Middle frontal gyrus (tissue), 1 donor: ENCODE measurements around the gene BICRAL.
"Not testable (repeated sequence)": the region's sequence is repeated elsewhere in the genome, so short reads cannot be mapped to it uniquely, and the experiment has no call there.

Experiments used
- DNase-seq: peaks from one replicate; pipeline ENCODE4 v3.0.0-alpha.2; 2015; ENCODE audit warnings: low spot score; ENCODE audit errors: extremely low spot score

Gene BICRAL

DNA sequence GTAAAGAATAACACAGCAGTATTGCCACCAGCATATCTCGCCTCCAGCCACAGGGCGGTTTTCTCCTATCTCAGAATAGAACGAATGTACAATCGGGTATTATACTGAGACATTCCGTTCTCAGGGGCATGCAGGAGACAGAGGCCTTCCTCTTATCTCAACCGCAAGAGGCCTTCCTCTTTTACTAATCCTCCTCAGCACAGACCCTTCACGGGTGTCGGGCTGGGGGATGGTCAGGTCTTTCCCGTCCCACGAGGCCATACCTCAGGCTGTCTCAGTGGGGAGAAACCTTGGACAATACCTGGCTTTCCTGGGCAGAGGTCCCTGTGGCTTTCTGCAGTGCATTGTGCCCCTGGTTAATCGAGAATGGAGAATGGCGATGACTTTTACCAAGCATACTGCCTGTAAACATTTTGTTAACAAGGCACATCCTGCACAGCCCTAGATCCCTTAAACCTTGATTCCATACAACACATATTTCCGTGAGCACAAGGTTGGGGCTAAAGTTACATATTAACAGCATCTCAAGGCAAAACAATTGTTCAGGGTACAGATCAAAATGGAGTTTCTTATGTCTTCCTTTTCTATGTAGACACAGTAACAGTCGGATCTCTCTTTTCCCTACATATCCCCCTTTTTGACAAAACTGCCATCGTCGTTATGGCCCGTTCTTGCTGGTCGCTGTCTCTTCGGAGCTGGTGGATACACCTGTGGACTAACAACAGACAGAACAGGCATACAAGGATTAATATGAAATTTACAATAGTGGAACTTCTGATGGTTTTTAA lies 112.4 kb downstream of the BICRAL start:
- DNase-seq = not testable (repeated sequence)

DNA sequence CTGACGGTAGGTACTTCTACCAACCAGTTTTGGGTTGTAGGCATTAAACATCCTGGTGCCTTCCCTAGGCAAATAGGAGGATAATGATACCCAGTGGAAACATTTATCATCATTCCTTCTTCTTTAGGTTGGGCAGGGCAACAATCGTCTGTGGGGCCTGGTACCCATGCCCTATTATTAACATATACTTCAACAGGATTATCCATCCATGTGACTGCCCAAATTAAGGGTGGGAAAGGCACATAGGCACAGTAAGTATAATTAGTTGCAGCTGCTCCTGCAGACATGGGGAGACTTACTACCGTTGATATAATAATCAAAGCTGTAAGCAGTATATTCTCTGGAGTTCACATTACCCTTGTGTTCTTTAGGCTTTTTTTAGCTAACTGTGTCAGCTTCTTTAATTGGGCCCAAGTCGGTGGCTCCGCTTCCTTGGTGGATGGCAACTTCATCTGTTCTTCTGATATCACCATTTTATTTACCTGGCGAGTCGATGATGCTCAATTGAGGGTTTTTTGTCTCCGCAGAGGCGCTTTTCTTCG lies 114.4 kb downstream of the BICRAL start:
- no peak for DNase-seq

DNA sequence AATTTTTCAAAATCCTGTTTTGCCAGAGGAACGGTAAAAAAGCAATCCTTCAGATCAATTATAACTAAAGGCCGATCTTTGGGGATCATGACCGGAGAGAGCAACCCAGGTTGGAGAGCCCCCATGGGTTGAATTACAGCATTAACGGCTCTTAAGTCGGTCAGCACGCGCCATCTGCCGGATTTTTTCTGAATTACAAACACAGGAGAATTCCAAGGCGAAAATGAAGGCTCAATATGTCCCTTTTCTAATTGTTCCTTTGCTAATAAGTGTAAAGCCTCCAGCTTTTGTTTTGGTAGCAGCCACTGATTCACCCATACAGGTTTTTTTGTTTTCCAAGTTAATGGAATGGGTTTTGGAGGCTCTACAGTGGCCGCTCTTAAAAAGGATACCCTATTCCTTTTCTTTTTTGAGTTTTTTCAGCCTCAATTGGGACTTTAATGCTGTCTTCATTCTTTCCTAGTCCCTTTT lies 117.1 kb downstream of the BICRAL start:
- peak; percentile 73 for DNase-seq

DNA sequence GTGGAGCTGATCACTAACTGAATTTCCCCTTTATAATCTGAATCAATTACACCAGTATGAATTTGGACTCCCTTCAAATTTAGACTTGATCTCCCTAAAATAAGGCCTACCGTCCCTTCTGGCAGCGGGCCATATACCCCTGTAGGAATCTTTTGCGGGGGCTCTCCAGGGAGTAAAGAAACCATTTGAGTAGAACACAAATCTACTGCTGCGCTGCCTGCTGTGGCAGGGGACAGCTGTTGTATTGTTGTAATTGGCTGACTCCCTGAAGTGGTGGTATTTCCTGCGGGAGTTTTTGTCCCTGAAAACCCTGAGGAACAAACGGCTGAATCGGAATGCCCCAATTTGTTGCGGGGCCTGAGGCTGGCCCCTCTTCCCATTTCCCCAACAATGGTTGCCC lies 118.0 kb downstream of the BICRAL start:
- DNase-seq = no peak

DNA sequence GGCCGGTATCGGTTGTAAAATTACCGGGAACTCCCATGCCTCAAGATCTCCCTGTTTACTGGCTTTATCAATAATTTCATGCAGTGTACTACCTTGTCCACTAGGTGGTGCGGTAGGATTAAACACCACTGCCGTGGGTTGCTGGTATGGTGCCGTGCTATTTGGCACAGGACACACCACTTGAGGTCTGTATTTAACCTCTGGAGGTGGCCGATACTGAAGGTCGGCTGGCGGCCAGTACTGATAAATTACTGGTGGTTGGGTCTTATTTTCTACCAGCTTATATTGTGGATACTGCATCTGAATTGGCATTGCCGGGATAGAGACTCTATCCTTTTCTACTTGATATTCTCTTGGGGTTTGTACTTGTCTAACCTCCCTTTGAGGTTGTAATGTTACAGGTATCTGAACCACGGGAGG lies 119.7 kb downstream of the BICRAL start:
- DNase-seq = peak; percentile 54

DNA sequence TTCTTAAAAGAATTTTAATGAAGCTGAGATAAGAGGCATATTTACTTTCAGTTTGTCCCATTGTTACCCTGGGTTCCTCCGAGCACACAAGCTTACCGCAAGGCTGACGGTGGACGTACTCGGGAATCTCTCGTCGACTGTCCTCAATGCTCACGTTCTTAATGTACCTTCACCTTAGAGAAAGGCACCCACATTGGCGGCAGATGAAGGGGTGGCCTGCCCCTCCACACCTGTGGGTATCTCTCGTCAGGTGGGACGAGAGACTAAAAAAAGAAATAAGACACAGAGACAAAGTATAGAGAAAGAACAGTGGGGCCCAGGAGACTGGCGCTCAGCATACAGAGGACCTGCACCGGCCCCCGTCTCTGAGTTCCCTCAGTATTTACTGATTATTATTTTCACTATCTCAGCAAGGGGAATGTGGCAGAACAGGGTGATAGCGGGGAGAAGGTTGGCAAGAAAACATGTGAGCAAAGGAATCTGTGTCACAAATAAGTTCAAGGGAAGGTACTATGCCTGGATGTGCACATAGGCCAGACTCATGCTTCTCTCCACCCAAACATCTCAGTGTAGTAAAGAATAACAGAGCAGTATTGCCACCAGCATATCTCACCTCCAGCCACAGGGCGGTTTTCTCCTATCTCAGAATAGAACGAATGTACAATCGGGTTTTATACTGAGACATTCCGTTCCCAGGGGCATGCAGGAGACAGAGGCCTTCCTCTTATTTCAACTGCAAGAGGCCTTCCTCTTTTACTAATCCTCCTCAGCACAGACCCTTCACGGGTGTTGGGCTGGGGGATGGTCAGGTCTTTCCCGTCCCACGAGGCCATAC lies 120.8 kb downstream of the BICRAL start:
- not testable (repeated sequence) for DNase-seq

DNA sequence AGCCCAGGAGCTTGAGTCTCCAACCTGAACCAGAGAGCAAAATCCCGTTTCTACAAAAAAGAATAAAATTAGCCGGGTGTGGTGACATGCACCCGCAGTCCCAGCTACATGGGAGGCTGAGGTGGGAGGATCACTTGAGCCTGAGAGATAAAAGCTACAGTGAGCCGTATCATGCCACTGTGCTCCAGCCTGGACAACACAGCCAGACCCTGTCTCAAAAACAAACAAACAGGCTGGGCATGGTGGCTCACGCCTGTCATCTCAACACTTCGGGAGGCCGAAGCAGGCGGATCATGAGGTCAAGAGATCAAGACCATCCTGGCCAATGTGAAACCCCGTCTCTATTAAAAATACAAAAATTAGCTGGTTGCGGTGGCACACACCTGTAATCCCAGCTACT lies 122.6 kb downstream of the BICRAL start:
- no peak for DNase-seq

DNA sequence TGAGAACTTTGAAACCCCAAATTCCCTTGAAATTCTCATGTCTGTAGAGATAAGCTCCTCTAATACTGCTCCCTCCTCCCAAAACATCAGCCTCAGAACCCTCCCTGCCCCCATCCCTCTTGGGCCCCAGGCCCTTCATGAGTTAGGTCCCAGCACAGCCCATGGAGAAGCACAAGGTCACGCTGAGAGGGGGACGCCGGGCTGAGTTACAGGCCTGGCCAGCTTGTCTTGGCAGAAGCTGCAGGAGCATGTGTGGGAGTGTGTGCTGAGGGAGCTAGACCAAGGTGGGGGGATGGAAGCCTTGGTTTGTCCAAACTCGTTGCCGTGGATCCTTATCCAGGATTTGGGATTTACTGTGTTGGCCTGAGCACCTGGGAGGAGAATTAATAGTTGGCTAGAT lies 125.5 kb downstream of the BICRAL start:
- DNase-seq = no peak

DNA sequence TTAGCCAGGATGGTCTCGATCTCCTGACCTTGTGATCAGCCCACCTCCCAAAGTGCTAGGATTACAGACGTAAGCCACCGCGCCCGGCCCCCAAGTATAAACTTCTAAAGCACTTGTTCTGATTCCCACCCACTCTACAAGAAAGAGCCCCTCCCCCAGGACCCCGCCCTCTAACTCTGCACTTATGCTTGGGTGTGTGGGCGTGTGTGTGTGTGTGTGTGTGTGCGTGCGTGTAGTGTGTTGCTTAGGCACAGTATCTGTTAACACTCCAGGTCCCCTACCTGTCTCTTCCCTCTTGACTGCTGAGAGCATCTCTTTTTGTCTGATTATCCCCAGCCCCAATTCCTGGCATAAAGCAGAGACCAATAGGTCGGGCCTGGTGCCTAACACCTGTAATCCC lies 128.0 kb downstream of the BICRAL start:
- DNase-seq = no peak

DNA sequence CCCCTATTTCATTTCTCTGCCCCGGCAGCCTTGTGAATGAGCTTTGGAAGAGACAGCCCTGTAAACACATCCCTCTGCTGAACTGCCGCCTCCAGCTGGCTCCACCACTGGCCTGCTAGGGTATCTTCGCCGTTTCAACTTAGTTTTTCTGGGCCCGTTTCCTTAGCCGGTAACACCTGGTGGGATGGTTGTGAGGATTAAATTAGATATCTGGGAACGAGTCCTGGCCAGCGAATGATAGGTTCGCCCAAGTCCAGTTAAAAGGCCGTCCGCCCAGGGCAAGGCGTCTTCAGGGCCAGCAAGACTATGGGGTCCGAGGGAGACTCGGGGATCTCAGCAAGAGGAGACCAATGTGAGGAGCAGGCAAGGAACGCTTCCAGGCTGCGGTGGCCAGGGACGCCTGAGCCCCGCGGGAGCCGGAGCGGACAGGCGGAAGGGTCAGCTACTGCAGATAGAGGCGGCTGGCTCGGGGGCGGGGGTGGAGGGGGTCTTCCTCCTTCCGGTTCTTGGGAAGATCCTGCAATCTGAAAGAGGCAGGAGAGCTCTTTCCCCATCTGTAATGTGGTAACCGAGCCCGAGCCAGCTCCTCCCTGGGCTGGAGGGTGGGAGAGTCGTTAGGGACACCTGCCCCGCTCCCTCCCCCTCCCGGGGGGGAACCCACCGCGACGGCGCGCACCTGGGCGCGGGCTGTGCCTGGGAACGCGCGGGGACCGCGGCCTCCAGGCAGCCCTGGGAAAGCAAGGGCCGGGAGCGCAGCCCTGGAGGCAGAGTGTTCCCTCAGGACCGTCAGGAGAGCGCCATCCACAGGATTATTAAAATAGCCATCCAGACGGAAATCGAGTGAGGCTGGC lies 129.5 kb downstream of the BICRAL start:
- no peak for DNase-seq

DNA sequence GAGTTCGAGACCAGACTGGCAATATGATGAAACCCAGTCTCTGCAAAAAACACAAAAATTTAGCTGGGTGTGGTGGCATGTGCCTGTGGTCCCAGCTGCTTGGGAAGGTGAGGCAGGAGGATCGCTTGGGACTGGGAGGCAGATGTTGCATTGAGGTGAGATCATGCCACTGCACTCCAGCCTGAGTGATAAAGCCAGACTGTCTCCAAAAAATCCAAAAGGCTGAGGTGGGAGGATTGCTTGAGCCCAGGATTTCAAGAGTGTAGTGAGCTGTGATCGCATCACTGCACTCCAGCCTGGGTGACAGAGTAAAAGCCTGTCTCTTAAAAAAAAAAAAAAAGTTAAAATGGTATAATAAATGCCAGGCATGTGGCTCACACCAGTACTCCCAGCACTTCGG lies 132.7 kb downstream of the BICRAL start:
- DNase-seq = no peak

DNA sequence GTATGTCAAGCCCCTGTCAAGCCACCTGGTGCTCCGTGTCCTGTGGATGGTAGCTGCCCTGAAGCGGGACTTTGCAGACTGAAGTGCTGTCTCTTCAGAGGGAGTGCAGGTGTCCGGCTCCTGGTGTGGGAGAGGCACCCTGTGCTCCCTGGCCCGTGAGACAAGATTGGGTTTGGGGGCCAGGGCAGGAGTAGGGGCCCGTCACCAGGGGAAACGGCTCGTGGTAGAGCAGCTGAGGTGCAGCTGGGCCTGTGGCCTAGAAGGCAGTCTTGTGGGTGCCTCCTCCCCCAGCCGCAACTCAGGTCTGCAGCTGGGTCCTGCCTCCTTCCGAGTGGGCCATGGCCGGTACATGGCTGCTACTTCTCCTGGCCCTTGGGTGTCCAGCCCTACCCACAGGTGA lies 133.9 kb downstream of the BICRAL start, which contains the start of gene PTCRA:
Gene PTCRA (plus strand): TSS at position 322 of the 400 bp plus-strand sequence. CDS start 17 bp downstream, at position 339.
- no peak for DNase-seq

DNA sequence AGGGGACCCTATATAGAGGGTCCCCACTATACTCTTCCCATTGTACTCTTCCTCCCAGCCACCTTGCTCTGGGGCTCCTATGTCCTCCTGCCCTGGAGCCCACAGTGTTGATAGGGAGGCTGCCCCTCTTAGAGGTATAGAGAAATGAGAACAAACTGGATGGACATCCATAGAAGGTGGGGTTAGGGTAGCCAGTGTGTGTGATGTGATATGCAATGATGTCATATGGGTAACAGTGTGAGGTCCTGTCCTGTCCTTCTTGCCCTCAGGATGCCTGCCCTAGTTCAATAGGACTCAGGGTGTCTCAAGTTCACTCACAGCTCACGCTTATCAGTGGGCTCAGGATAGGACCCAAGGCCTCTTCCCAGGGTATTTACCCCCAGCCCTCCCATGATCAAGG lies 134.4 kb downstream of the BICRAL start:
- no peak for DNase-seq
